NCI-H2029 treated with DMSO at 0.1 percent for 48 hours (cell line): ENCODE measurements around the gene ADD3.

Source experiments
- DNase-seq: peaks from one replicate; lab custom pipeline; 2025; lab: John Stamatoyannopoulos, UW

Gene ADD3

DNA sequence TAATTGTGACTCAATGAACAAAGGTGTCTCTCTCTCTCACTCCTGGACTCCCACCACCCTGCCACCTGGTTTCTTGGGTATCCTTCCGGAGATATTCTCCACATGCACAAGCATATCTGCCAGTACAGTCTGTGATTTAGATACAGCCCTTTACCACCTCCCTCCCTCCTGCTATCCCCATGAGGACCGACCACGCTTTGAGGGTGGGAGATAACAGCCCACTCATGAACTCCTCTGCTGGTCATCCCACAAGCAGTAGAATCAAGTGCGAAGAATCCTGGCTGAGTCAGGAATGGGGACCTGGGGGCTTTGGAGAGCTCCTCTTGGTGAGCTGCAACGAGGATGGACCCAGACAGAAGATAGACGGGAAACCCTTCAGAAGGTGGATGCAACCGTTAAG is 171.4 kb downstream of the ADD3 start:
- no peak for DNase-seq

DNA sequence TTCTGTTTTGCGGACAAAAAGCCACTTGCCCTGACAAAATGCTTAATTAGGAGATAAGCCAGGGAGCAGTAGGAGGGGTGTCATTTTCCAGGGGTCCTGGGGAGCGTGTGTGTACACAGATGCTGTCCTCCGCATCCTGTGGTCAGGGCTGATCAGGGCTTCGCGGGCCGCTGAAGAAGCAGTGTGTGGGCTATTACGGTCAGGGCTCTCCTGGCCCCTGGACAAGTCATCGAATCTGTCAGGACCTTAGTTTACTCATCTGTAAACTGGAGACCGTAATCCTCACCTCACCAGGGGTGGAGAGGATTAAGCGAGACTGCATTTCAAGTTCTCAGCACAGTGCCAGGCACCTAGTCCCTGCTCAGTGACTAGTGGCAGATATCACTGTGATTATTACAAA is 173.7 kb downstream of the ADD3 start:
- DNase-seq: no peak

DNA sequence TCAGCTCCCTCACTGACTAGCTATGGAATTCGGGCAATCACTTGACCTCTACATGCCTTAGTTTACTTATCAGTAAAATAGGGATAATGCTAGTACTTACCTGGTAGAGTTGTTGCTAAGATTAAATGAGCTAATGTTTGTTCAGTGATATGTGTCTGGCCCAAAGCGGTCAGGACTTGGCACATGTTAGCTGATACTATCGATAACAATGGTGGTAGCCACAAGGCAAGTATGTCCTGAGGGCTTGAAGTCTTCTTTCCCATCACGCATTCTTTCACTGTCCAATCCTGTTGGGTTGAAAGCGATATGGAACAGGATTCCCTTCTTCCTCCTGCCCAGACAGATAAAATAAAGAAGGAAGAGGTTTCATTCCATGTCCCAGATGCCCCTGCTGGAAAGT is 174.1 kb downstream of the ADD3 start:
- no peak for DNase-seq

DNA sequence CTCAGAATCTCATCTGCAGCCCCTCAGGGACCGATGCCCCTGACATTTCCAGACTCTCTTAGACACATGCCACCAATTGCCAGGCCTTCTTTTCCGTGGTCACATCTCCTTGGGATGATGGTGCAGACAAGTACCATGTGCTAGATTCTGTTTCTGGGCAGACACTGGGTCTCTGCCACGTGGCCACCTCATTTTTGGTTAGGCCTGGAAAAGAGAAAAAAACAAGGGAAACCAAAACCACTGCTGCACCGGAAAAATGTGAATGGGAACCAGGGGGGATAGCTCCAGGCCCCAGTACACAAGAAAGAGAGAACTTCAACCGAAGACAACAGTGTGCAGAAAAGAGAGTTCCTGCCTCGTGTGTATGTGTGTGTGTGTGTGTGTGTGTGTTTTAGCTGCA is 176.6 kb downstream of the ADD3 start:
- DNase-seq: no peak
